Activated T-helper 17 cell treated with anti-CD3 and anti-CD28 coated beads, Interleukin-2, amount 50 U/mL, for 72 hours (primary cell): ENCODE data around the gene ARID3B. TPM values are rescaled to one million over a fixed set of nuclear protein-coding genes. Genes with fewer than 3 reads are reported as not detected.
A peak's percentile ranks its signal among the peaks of the same experiment; 100 is the strongest.
"Not testable (repeated sequence)": the region's sequence is repeated elsewhere in the genome, so short reads cannot be mapped to it uniquely, and the experiment has no call there.

ENCODE experiments used
- ATAC-seq: fragments of 150-1000 bp; cut with Tn5 transposase; replicated peaks from 2 replicates; pipeline ENCODE4 v1.10.0; 2021; ENCODE audit warnings: mild to moderate bottlenecking, moderate library complexity
- H3K27ac Mint-ChIP-seq: one replicate; pipeline ENCODE4 v1.8.0; 2022; ENCODE audit warnings: mixed read lengths
- H3K27me3 Mint-ChIP-seq: one replicate; pipeline ENCODE4 v1.8.0; 2022; ENCODE audit warnings: mixed read lengths
- H3K36me3 Mint-ChIP-seq: one replicate; pipeline ENCODE4 v1.8.0; 2022; ENCODE audit warnings: low read depth, mild to moderate bottlenecking, mixed read lengths
- H3K4me1 Mint-ChIP-seq: one replicate; pipeline ENCODE4 v1.8.0; 2022; ENCODE audit warnings: mixed read lengths
- H3K4me3 Mint-ChIP-seq: one replicate; pipeline ENCODE4 v1.8.0; 2022; ENCODE audit warnings: mild to moderate bottlenecking, mixed read lengths
- H3K9me3 Mint-ChIP-seq: one replicate; pipeline ENCODE4 v1.8.0; 2022; ENCODE audit warnings: mixed read lengths
- total RNA-seq, 2 donors: library from RNA; stranded (reverse); gene quantifications; one replicate each; pipeline ENCODE4 v1.2.3, GENCODE V29; 2022

Gene ARID3B
- total RNA-seq, 2 donors from 2014 or later = 40.3 to 43.9 TPM

DNA sequence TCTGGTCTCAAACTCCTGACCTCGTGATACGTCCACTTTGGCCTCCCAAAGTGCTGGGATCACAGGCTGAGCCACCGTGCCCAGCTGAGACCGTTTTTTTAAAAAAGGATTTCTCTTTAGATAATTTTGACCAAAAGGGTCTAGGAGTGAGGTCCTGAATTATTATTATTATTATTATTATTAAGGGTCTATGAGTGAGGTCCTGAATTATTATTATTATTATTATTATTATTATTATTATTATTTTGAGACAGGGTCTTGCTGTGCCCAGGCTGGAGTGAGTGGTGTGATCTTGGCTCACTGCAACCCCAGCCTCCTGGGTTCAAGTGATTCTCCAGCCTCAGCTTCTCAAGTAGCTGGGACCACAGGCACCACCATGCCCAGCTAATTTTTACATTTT, 20.6 kb upstream of the ARID3B start:
- no peak for ATAC-seq
- Mint-ChIP-seq H3K9me3 (no peaks in the 10 kb centered on the region), H3K36me3 (no peaks in the 10 kb centered on the region)

GRCh38 chr15:74523982-74524381, 17.0 kb upstream of the ARID3B start:
- Mint-ChIP-seq H3K9me3 (no peaks in the 10 kb centered on the region), H3K4me3 (no peak overlapping the region), H3K4me1 (no peaks in the 10 kb centered on the region), H3K27me3 (no peaks in the 10 kb centered on the region), H3K36me3 (no peaks in the 10 kb centered on the region), H3K27ac (no peak overlapping the region)
- ATAC-seq = no peak

More for the DNA sequence above, 20.6 kb upstream of the ARID3B start:
- Mint-ChIP-seq H3K27ac (no peak overlapping the region), H3K27me3 (no peaks in the 10 kb centered on the region), H3K4me3 (no peak overlapping the region), H3K4me1 (no peaks in the 10 kb centered on the region)

GRCh38 chr15:74525309-74525708, 15.7 kb upstream of the ARID3B start:
- H3K27ac Mint-ChIP-seq = no peak overlapping the region

GRCh38 chr15:74525945-74526344, 15.1 kb upstream of the ARID3B start:
- no peak overlapping the region for H3K27ac Mint-ChIP-seq
- no peaks in the 10 kb centered on the region for H3K9me3 Mint-ChIP-seq
- no peaks in the 10 kb centered on the region for H3K36me3 Mint-ChIP-seq
- no peaks in the 10 kb centered on the region for H3K27me3 Mint-ChIP-seq
- H3K4me1 Mint-ChIP-seq = no peaks in the 10 kb centered on the region
- ATAC-seq = peak; percentile 54
- no peak overlapping the region for H3K4me3 Mint-ChIP-seq

More at GRCh38 chr15:74525309-74525708, 15.7 kb upstream of the ARID3B start:
- no peaks in the 10 kb centered on the region for H3K4me1 Mint-ChIP-seq
- H3K4me3 Mint-ChIP-seq = no peak overlapping the region
- no peaks in the 10 kb centered on the region for H3K9me3 Mint-ChIP-seq
- no peaks in the 10 kb centered on the region for H3K27me3 Mint-ChIP-seq
- H3K36me3 Mint-ChIP-seq = no peaks in the 10 kb centered on the region
- no peak for ATAC-seq

DNA sequence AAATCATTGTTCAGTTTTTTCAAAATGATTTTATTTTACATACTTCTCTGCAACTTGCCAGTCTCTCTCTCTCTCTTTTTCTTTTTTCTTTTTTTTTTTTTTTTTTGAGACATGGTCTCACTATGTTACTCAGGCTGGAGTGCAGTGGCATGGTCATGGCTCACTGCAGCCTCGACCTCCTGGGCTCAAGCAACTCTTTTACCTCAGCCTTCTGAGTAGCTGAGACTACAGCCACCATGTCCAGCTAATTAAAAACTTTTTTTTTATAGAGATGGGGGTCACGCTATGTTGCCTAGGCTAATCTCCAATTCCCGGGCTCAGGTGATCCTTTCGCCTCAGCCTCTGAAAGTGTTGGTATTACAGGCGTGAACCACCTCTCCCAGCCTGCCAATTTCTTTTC, 12.1 kb upstream of the ARID3B start:
- Mint-ChIP-seq H3K9me3 (no peaks in the 10 kb centered on the region), H3K4me3 (no peak overlapping the region), H3K27me3 (no peaks in the 10 kb centered on the region), H3K4me1 (no peaks in the 10 kb centered on the region), H3K27ac (no peak overlapping the region), H3K36me3 (no peaks in the 10 kb centered on the region)
- ATAC-seq = no peak

DNA sequence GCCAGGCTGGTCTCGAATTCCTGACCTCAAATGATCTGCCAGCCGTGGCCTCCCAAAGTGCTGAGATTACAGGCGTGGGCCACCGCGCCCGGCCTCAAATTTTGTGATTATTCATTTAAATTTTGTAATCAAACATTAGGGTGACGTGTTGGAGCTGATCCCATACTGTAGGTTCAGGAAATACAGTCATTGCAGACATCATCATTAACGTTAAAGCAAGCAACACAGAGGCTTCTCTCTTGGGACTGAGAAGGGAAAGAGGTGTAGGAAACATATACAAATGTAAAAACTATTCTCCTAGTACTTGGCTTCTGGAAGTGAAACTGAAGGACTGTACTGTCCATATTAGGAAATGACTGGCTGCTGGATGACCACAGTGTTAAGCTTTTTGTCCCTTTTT, 11.1 kb upstream of the ARID3B start:
- Mint-ChIP-seq H3K4me1 (no peaks in the 10 kb centered on the region), H3K36me3 (no peaks in the 10 kb centered on the region), H3K9me3 (no peaks in the 10 kb centered on the region), H3K27me3 (no peaks in the 10 kb centered on the region), H3K4me3 (no peak overlapping the region), H3K27ac (no peak overlapping the region)
- no peak for ATAC-seq

DNA sequence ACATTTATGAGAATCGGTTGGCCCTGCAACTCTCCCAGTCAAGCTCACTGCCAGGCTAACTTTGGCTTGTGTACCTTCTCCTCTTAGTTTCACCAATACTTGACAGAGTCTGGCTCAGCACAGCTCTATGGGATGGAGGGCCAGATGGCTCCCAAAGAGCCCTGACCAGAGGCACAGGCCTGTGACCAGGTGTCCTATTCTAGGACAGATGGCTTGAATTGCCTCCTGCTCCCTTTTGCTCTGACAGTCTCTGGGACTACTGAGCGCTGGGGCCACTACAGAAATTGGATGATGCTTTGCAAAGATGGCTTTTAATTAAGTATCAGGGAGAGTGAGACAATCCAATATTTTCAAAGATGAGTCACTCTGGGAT, 10.3 kb upstream of the ARID3B start:
- no peak overlapping the region for H3K27ac Mint-ChIP-seq

DNA sequence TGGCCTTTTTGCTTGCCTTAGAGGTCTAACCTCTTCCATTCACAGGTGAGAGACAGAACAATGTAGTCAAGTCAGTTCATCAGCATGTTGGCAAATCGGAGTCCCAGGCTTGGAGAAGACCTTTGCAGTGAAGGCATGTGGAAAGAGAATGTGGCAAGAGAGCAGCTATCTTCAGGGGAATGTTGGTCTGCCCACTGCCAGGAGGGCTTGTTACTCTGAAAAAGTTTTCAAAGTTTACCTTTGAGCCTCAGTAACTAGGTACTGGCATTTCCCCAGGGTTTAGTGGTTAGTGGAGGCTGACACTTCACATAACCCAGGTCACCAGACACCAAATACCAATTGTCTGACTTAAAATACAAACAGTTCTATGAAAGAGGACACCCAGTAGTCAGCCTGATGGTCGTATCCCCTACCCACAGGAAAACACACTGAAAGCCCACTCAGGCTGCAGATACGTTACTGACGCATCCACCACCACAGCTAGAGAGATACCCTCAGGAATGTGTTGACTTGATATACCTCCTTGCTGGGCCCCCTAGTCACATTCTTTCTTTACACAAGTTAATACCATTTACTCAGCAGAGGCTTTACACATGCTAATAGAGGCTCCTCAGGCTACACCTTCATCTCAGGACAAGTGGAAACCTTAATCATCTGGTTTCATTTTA, 9.7 kb upstream of the ARID3B start:
- Mint-ChIP-seq H3K27me3 (no peaks in the 10 kb centered on the region), H3K27ac (no peak overlapping the region), H3K4me3 (no peak overlapping the region), H3K36me3 (no peaks in the 10 kb centered on the region), H3K4me1 (no peaks in the 10 kb centered on the region), H3K9me3 (no peaks in the 10 kb centered on the region)
- no peak for ATAC-seq

More for the DNA sequence above, 10.3 kb upstream of the ARID3B start:
- no peak for ATAC-seq
- Mint-ChIP-seq H3K4me1 (no peaks in the 10 kb centered on the region), H3K27me3 (no peaks in the 10 kb centered on the region), H3K36me3 (no peaks in the 10 kb centered on the region), H3K4me3 (no peak overlapping the region), H3K9me3 (no peaks in the 10 kb centered on the region)

- Mint-ChIP-seq H3K27ac (peak overlapping the region; percentile 18), H3K36me3 (no peaks in the 10 kb centered on the region), H3K9me3 (no peaks in the 10 kb centered on the region), H3K27me3 (no peaks in the 10 kb centered on the region), H3K4me3 (no peak overlapping the region), H3K4me1 (peaks cover 5% of the 10 kb centered on the region)
- peak; percentile 49 for ATAC-seq
These were observed 5.5 kb upstream of the ARID3B start for GRCh38 chr15:74535388-74536084.

- Mint-ChIP-seq H3K4me3 (no peak overlapping the region), H3K36me3 (peaks cover 13% of the 10 kb centered on the region), H3K27me3 (no peaks in the 10 kb centered on the region), H3K27ac (peak overlapping the region; percentile 1), H3K9me3 (no peaks in the 10 kb centered on the region), H3K4me1 (peaks cover 17% of the 10 kb centered on the region)
- ATAC-seq = no peak
These were observed 3.3 kb upstream of the ARID3B start for GRCh38 chr15:74537736-74538135.

DNA sequence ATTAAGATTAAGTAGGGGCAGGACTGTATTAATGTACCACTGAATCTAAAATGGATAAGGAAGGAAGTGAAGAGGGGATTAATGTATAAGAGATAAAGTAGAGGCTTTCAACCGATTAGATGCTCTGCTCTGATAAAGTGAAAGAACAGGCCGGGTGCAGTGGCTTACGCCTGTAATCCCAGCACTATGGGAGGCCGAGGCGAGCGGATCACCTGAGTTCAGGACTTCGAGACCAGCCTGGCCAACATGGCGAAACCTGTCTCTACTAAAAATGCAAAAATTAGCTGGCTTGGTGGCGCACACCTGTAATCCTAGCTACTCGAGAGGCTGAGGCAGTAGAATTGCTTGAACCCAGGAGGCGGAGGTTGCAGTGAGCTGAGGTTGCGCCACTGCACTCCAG, 1.5 kb upstream of the ARID3B start:
- not testable (repeated sequence) for ATAC-seq
- H3K4me1 Mint-ChIP-seq = peaks cover 32% of the 10 kb centered on the region

DNA sequence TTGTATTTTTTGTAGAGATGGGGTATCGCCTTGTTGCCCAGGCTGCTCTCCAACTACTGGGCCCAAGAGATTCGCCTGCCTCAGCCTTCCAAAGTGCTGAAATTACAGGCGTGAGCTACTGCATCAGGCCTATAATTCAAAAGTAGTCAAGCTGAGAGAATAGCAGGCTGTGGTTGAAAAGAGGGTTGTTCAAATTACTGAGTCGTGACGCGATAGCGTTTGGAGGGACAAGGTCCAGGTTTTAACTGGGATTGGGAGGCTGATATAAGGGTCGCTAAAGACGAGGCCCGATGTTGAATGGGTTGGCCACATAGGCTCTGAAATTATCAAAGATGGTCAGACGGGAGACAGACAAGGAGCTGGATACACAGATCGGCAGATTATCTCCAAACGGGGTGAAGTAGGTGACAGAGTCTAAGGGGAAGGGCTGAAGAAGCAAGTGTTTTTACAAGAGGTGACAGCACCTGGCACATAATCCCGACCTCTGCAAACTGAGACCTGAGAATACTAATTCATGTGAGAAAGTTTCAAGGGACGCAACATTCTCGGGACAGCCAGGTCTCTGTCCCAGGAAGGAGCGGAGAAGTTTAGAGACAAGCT, 759 bp upstream of the ARID3B start:
- H3K4me1 Mint-ChIP-seq = peaks cover 38% of the 10 kb centered on the region
- ATAC-seq = peak; percentile 3

More for the DNA sequence above, 1.5 kb upstream of the ARID3B start:
- H3K27ac Mint-ChIP-seq, H3K9me3 Mint-ChIP-seq, H3K27me3 Mint-ChIP-seq: not testable (repeated sequence)
- Mint-ChIP-seq H3K4me3 (peak overlapping the region; percentile 99), H3K36me3 (peaks cover 31% of the 10 kb centered on the region)

DNA sequence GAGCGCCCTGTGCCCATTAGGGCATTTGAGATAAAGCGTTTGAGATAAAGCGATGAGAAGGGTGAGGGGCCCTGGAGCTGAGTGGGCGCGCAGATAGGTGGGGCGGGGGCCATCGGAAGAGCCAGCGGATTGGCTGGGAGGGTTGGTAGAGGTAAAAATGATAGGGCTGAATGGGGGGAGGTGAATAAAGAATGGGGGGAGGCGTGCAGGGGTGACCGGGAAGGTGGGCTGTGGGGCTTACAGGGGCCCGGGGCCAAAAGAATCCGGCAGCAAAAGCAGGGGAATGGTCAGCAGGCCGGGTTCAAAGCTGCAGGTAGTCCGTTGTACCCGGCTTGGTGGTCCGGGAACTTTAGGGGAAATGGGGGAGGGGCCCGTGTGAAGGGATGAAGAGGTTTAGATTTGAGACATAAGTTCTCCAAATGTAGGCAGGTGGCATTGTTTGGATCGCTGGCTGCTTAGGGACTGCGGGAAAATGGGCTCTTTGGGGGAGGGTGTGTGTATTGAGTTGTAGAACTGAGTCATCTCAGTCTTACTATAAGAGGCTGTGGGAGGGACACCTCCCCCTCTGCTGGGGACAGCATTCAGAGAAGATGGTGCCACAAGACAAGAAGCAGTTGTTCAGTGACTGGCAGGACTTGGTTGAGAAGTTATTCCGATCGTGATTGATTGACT, 610 bp downstream of the ARID3B start:
- peak; percentile 55 for ATAC-seq
- peak overlapping the region; percentile 99 for H3K4me3 Mint-ChIP-seq
- peak overlapping the region; percentile 94 for H3K27ac Mint-ChIP-seq
- H3K4me1 Mint-ChIP-seq = peaks cover 51% of the 10 kb centered on the region
- H3K9me3 Mint-ChIP-seq = no peaks in the 10 kb centered on the region
- H3K27me3 Mint-ChIP-seq = no peaks in the 10 kb centered on the region
- H3K36me3 Mint-ChIP-seq = peaks cover 52% of the 10 kb centered on the region

More for the DNA sequence above, 759 bp upstream of the ARID3B start:
- H3K27me3 Mint-ChIP-seq = no peaks in the 10 kb centered on the region
- no peaks in the 10 kb centered on the region for H3K9me3 Mint-ChIP-seq
- peak overlapping the region; percentile 99 for H3K4me3 Mint-ChIP-seq
- peaks cover 38% of the 10 kb centered on the region for H3K36me3 Mint-ChIP-seq
- peak overlapping the region; percentile 94 for H3K27ac Mint-ChIP-seq

DNA sequence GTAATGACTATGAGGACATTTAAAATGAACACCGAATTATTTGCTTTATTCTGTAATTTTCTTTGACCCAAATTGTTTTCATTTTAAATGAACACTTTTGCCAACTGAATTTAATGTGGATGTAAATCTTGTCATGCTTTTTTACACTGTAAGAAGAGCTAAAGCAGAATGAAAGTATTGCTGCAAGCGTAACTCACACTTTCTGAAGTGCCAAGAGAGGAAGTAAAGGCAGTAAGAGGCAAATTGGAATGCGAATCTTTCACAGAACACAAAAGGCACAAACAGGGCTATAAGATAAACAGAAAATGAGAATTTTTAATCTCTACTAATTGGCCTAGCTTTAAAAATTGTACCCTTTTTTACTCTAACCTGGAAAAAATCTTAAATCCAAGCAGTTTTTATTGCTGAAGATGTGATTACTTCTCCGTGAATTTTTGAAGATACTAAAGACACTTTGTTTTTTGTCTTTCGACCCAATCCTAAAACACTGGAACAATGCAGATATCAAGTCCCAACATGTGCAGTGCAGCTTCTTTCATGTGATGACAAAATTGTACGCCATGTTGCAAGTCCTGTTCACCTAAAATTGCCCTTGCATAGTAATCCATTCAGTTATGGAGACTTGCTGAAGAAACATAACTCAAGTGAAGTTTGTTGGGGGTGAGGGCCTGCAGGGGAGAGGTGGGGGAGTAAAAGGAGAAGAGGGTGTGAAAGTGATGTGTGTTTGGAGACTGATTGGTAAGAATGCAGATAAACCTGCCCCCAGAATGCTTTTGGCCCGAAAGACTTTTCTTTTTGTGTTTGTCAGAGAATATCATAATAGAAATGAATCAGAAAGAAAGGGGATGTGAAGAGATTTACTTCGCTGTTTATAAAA, 1.4 kb downstream of the ARID3B start:
- peak overlapping the region; percentile 99 for H3K4me3 Mint-ChIP-seq
- no peak for ATAC-seq
- no peaks in the 10 kb centered on the region for H3K27me3 Mint-ChIP-seq
- H3K36me3 Mint-ChIP-seq = peaks cover 58% of the 10 kb centered on the region
- peaks cover 54% of the 10 kb centered on the region for H3K4me1 Mint-ChIP-seq
- peak overlapping the region; percentile 94 for H3K27ac Mint-ChIP-seq
- H3K9me3 Mint-ChIP-seq = no peaks in the 10 kb centered on the region
